ENCODE results near the gene GGACT.

- no peak for TF ChIP-seq CREB1 (IDR thresholded peaks at IDR 0.05)
- TF ChIP-seq POLR2AphosphoS5 (IDR thresholded peaks at IDR 0.05; ENCODE audit: low read depth, low read length) = no peak
- no peak for TF ChIP-seq EP300 (IDR thresholded peaks at IDR 0.05; ENCODE audit: borderline replicate concordance in 1 of 2, low read depth in 2 of 2, low read length in 2 of 2)
- TF ChIP-seq GTF2F1 (IDR thresholded peaks at IDR 0.05; ENCODE audit: borderline replicate concordance, low read depth, low read length) = no peak
- TF ChIP-seq, protein P1, sequence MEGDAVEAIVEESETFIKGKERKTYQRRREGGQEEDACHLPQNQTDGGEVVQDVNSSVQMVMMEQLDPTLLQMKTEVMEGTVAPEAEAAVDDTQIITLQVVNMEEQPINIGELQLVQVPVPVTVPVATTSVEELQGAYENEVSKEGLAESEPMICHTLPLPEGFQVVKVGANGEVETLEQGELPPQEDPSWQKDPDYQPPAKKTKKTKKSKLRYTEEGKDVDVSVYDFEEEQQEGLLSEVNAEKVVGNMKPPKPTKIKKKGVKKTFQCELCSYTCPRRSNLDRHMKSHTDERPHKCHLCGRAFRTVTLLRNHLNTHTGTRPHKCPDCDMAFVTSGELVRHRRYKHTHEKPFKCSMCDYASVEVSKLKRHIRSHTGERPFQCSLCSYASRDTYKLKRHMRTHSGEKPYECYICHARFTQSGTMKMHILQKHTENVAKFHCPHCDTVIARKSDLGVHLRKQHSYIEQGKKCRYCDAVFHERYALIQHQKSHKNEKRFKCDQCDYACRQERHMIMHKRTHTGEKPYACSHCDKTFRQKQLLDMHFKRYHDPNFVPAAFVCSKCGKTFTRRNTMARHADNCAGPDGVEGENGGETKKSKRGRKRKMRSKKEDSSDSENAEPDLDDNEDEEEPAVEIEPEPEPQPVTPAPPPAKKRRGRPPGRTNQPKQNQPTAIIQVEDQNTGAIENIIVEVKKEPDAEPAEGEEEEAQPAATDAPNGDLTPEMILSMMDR (IDR thresholded peaks at IDR 0.05; ENCODE audit: control extremely low read depth in 1 of 3, insufficient read depth in 1 of 3, low read depth in 1 of 3, low read length in 3 of 3) = no peak
- no peak for TF ChIP-seq POLR2A (IDR thresholded peaks at IDR 0.05; ENCODE audit: control extremely low read depth in 1 of 2, low read depth in 2 of 2, low read length in 2 of 2)
- TF ChIP-seq HDAC2 (IDR thresholded peaks at IDR 0.05; ENCODE audit: borderline replicate concordance in 1 of 2, low read depth in 2 of 2, low read length in 2 of 2) = no peak
Observed at GRCh38 chr13:100636441-100636840, 47.9 kb upstream of the GGACT start.

Measured in H1 (cell line).